WTC11 (cell line): ENCODE results near the gene CCNJ. TPM values are rescaled to one million over a fixed set of nuclear protein-coding genes. Genes with fewer than 3 reads are reported as not detected.

Experiments
- ATAC-seq: fragments of 200-7000 bp; cut with Tn5 transposase; 2 replicates; pipeline ENCODE4 v1.10.0; 2021; ENCODE audit warnings: mild to moderate bottlenecking, moderate library complexity
- CTCF ChIA-PET: fragments of 300-600 bp; sonication (Branson Sonifier 250); formaldehyde crosslinking; loops from one replicate; lab custom pipeline; 2021; ENCODE audit warnings: antibody characterized with exemption; lab: Charles Lee
- POLR2A ChIA-PET: fragments of 350-600 bp; sonication (Branson Sonifier 250); formaldehyde crosslinking; loops from one replicate; lab custom pipeline; 2021; ENCODE audit warnings: antibody characterized with exemption; lab: Charles Lee
- DNase-seq: peaks from one replicate; pipeline ENCODE4 v3.0.0; 2021; ENCODE audit warnings: low spot score
- H3K27ac Mint-ChIP-seq: 2 replicates; pipeline ENCODE4 v1.8.0; 2021; ENCODE audit warnings: mixed read lengths
- H3K27me3 Mint-ChIP-seq: 2 replicates; pipeline ENCODE4 v1.8.0; 2021; ENCODE audit warnings: low read depth, mild to moderate bottlenecking, moderate library complexity, mixed read lengths
- H3K36me3 Mint-ChIP-seq: 2 replicates; pipeline ENCODE4 v1.8.0; 2021; ENCODE audit warnings: mixed read lengths
- H3K4me1 Mint-ChIP-seq: 2 replicates; pipeline ENCODE4 v1.8.0; 2022; ENCODE audit warnings: mixed read lengths
- H3K4me3 Mint-ChIP-seq: 2 replicates; pipeline ENCODE4 v1.8.0; 2021; ENCODE audit warnings: mild to moderate bottlenecking, moderate library complexity, mixed read lengths
- H3K9me3 Mint-ChIP-seq: 2 replicates; pipeline ENCODE4 v1.8.0; 2021; ENCODE audit warnings: mixed read lengths
- AR ChIP-seq: fragments of 250-450 bp; sonication (Bioruptor Pico); IDR thresholded peaks from 2 replicates; pipeline ENCODE4 v1.9.0; 2021; ENCODE audit warnings: mild to moderate bottlenecking
- ETV6 ChIP-seq: sonication (generic); formaldehyde crosslinking; IDR thresholded peaks from 2 replicates; pipeline ENCODE4 v1.8.1; 2022; ENCODE audit warnings: mild to moderate bottlenecking, missing genetic modification reagents
- FOXJ3 ChIP-seq: sonication (generic); formaldehyde crosslinking; IDR thresholded peaks from 2 replicates; pipeline ENCODE4 v1.9.0; 2021; ENCODE audit warnings: missing genetic modification reagents, mild to moderate bottlenecking, borderline replicate concordance
- FOXP1 ChIP-seq: sonication (generic); formaldehyde crosslinking; IDR thresholded peaks from 2 replicates; pipeline ENCODE4 v1.8.0; 2022; ENCODE audit warnings: missing genetic modification reagents, mild to moderate bottlenecking, moderate library complexity, borderline replicate concordance
- GABPB1 ChIP-seq: sonication (generic); formaldehyde crosslinking; IDR thresholded peaks from 2 replicates; pipeline ENCODE4 v1.8.1; 2023; ENCODE audit warnings: mild to moderate bottlenecking, missing genetic modification reagents
- NFYB ChIP-seq: sonication (generic); formaldehyde crosslinking; conservative IDR thresholded peaks from 2 replicates; pipeline ENCODE4 v1.8.0; 2022; ENCODE audit warnings: low read depth, missing genetic modification reagents
- NR1H2 ChIP-seq: sonication (generic); formaldehyde crosslinking; IDR thresholded peaks from 2 replicates; pipeline ENCODE4 v1.9.0; 2021; ENCODE audit warnings: mild to moderate bottlenecking, moderate library complexity, missing genetic modification reagents
- PREB ChIP-seq: sonication (generic); formaldehyde crosslinking; IDR thresholded peaks from 2 replicates; pipeline ENCODE4 v1.8.1; 2022; ENCODE audit warnings: mild to moderate bottlenecking, missing genetic modification reagents, moderate library complexity, borderline replicate concordance
- RORB ChIP-seq: fragments of 250-450 bp; sonication (Bioruptor Pico); IDR thresholded peaks from 2 replicates; pipeline ENCODE4 v1.9.0; 2021; ENCODE audit warnings: mild to moderate bottlenecking
- SP1 ChIP-seq: sonication (generic); formaldehyde crosslinking; conservative IDR thresholded peaks from 2 replicates; pipeline ENCODE4 v1.8.1; 2022; ENCODE audit warnings: missing genetic modification reagents
- ZNF138 ChIP-seq: sonication (generic); formaldehyde crosslinking; conservative IDR thresholded peaks from 2 replicates; pipeline ENCODE4 v1.8.1; 2022; ENCODE audit warnings: mild to moderate bottlenecking, moderate library complexity, missing genetic modification reagents
- ZNF219 ChIP-seq: sonication (generic); formaldehyde crosslinking; IDR thresholded peaks from 2 replicates; pipeline ENCODE4 v1.8.0; 2023; ENCODE audit warnings: missing genetic modification reagents, mild to moderate bottlenecking, borderline replicate concordance
- ZNF317 ChIP-seq: sonication (generic); formaldehyde crosslinking; IDR thresholded peaks from 2 replicates; pipeline ENCODE4 v1.8.1; 2023; ENCODE audit warnings: low read depth, mild to moderate bottlenecking, moderate library complexity, missing genetic modification reagents, borderline replicate concordance
- ZNF532 ChIP-seq: fragments of 250-450 bp; sonication (Bioruptor Pico); IDR thresholded peaks from 2 replicates; pipeline ENCODE4 v1.9.0; 2021; ENCODE audit warnings: mild to moderate bottlenecking, borderline replicate concordance
- ZSCAN18 ChIP-seq: fragments of 250-450 bp; sonication (Bioruptor Pico); IDR thresholded peaks from 2 replicates; pipeline ENCODE4 v2.1.2; 2022; ENCODE audit warnings: mild to moderate bottlenecking, moderate library complexity
- total RNA-seq: library from RNA; stranded (reverse); gene quantifications from 3 replicates; pipeline ENCODE4 v1.2.3, GENCODE V29; 2021
- TF ChIP-seq, protein P1 (sequence below): sonication (generic); formaldehyde crosslinking; IDR thresholded peaks from 2 replicates; pipeline ENCODE4 v1.8.1; 2023; ENCODE audit warnings: mild to moderate bottlenecking, missing genetic modification reagents
- TF ChIP-seq, protein P2 (sequence below): sonication (generic); formaldehyde crosslinking; IDR thresholded peaks from 2 replicates; pipeline ENCODE4 v1.8.0; 2023; ENCODE audit warnings: missing genetic modification reagents

Gene CCNJ
- total RNA-seq, 1 experiment from 2014 or later, result 25.7 TPM

DNA sequence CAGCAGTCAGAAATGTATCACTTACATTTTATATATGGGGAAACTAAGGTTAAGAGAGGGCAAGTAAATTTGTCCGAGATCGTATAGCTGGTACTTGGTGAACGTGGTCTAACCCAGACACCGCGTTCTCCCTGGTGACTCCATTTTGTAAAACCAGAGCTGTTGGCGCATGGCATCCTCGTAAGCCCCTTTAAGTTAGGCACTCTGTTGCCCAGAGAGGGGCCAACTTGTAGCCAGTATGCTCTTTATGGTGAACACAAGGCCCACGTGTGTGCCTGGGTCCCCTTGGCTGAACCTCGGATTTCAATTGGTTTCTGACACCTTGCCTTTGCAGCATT, 47.0 kb downstream of the CCNJ start (continued):
- TF ChIP-seq ETV6 (CRISPR knock-in tag) (no peak), ZNF219 (CRISPR knock-in tag) (no peak), RORB (CRISPR knock-in tag) (no peak), AR (no peak), PREB (CRISPR knock-in tag) (no peak), ZNF138 (CRISPR knock-in tag) (no peak)

DNA sequence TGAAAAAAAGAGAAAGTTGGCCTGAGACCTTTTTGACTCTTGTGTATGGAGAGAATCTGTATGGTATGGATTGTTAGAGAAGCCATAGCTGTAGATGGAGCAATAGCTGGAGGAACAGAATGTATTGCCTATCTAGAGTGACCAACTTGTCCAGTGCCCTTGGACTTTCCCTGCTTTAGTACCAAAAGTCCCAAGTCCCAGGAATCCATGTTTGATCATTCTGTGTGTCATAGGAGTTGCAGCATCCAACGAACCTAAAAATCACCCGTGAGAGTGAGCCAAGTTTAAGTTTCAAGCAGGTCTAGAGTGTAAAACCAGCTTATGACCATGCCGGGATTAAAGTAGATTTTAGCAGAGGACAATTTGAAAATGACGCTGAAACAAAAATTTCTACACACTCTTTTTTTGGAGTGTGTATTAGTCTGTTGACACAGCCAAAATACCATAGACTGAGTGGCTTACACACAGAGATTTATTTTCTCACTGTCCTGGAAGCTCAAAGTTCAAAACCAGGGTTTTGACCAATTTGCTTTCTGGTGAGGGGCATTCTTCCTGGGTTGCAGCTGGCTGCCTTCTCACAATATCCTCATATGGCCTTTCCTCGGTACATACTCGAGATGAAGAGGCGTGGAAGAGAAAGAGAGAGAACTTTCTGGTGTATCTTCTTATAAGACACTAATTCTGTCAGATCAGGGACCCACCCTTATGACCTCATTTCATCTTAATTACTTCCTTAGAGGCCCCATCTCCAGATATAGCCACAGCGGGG, 49.8 kb downstream of the CCNJ start:
- ATAC-seq, result no peak
- ChIA-PET POLR2A (no interaction called here), CTCF (no interaction called here)
- Mint-ChIP-seq H3K9me3 (no peaks in the 10 kb centered on the region), H3K36me3 (no peaks in the 10 kb centered on the region), H3K27ac (no peak overlapping the region), H3K4me1 (no peaks in the 10 kb centered on the region), H3K4me3 (no peak overlapping the region), H3K27me3 (peaks cover 11% of the 10 kb centered on the region)
- TF ChIP-seq GABPB1 (CRISPR knock-in tag) (peak; percentile 86), SP1 (CRISPR knock-in tag) (no peak)
- no peak for DNase-seq

GRCh38 chr10:96093948-96094347, 50.6 kb downstream of the CCNJ start:
- Mint-ChIP-seq H3K4me3 (no peak overlapping the region), H3K27ac (no peak overlapping the region), H3K36me3 (no peaks in the 10 kb centered on the region), H3K27me3 (peaks cover 11% of the 10 kb centered on the region), H3K9me3 (no peaks in the 10 kb centered on the region), H3K4me1 (no peaks in the 10 kb centered on the region)
- ChIA-PET POLR2A (no interaction called here), CTCF (no interaction called here)
- DNase-seq, result no peak
- ATAC-seq, result no peak
- TF ChIP-seq ZNF317 (no peak), AR (no peak), NR1H2 (no peak), ZSCAN18 (CRISPR knock-in tag) (no peak), FOXP1 (no peak), NFYB (CRISPR knock-in tag) (no peak), ZNF532 (CRISPR knock-in tag) (no peak), FOXJ3 (CRISPR knock-in tag) (no peak)
- TF ChIP-seq, protein P1, sequence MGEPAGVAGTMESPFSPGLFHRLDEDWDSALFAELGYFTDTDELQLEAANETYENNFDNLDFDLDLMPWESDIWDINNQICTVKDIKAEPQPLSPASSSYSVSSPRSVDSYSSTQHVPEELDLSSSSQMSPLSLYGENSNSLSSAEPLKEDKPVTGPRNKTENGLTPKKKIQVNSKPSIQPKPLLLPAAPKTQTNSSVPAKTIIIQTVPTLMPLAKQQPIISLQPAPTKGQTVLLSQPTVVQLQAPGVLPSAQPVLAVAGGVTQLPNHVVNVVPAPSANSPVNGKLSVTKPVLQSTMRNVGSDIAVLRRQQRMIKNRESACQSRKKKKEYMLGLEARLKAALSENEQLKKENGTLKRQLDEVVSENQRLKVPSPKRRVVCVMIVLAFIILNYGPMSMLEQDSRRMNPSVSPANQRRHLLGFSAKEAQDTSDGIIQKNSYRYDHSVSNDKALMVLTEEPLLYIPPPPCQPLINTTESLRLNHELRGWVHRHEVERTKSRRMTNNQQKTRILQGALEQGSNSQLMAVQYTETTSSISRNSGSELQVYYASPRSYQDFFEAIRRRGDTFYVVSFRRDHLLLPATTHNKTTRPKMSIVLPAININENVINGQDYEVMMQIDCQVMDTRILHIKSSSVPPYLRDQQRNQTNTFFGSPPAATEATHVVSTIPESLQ (CRISPR knock-in tag), result no peak
- TF ChIP-seq, protein P2, sequence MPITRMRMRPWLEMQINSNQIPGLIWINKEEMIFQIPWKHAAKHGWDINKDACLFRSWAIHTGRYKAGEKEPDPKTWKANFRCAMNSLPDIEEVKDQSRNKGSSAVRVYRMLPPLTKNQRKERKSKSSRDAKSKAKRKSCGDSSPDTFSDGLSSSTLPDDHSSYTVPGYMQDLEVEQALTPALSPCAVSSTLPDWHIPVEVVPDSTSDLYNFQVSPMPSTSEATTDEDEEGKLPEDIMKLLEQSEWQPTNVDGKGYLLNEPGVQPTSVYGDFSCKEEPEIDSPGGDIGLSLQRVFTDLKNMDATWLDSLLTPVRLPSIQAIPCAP (CRISPR knock-in tag), result no peak
